Fibroblast of skin of back (primary cell): Measurements from ENCODE around the gene CPEB4. TPM values are rescaled to one million over a fixed set of nuclear protein-coding genes. Genes with fewer than 3 reads are reported as not detected.
A peak's percentile ranks its signal among the peaks of the same experiment; 100 is the strongest.

Experiments used
- DNase-seq: peaks from one replicate; pipeline ENCODE4 v3.0.0-alpha.2; 2013
- polyA plus RNA-seq, 2 experiments: library from polyadenylated mRNA; unstranded; fragments of 120-200 nt; gene quantifications; one replicate each; pipeline ENCODE4 v1.2.1, GENCODE V29; 2013; ENCODE audit not compliant: insufficient read length in 2 of 2

CPEB4 gene
- polyA plus RNA-seq (2013, experiment 1 of 2; ENCODE audit: insufficient read length), result 6.2 TPM
- 9.7 TPM for polyA plus RNA-seq (2013, experiment 2 of 2; ENCODE audit: insufficient read length)

GRCh38 chr5:173887610-173888472, at the start of gene CPEB4:
Gene CPEB4 (plus strand): TSS chr5:173888349. CDS start chr5:173889734, 1,385 bp downstream.
- peak; percentile 100 for DNase-seq

GRCh38 chr5:173839117-173839713, 48.9 kb upstream of the CPEB4 start:
- no peak for DNase-seq

- no peak for DNase-seq
Measured at GRCh38 chr5:173840111-173840983, 47.8 kb upstream of the CPEB4 start.

GRCh38 chr5:173841710-173842109, 46.4 kb upstream of the CPEB4 start:
- no peak for DNase-seq

- DNase-seq, result no peak
Measured at GRCh38 chr5:173843794-173844193, 44.4 kb upstream of the CPEB4 start.

- DNase-seq, result no peak
Measured at GRCh38 chr5:173845321-173845720, 42.8 kb upstream of the CPEB4 start.

GRCh38 chr5:173846929-173847501, 41.1 kb upstream of the CPEB4 start:
- no peak for DNase-seq

- no peak for DNase-seq
Measured at GRCh38 chr5:173848986-173849596, 39.1 kb upstream of the CPEB4 start.

GRCh38 chr5:173849908-173850307, 38.2 kb upstream of the CPEB4 start:
- DNase-seq, result no peak

- no peak for DNase-seq
Measured at GRCh38 chr5:173850659-173851058, 37.5 kb upstream of the CPEB4 start.

- DNase-seq, result no peak
Measured at GRCh38 chr5:173851595-173852243, 36.4 kb upstream of the CPEB4 start.

- no peak for DNase-seq
Measured at GRCh38 chr5:173852790-173853359, 35.3 kb upstream of the CPEB4 start.

- no peak for DNase-seq
Measured at GRCh38 chr5:173853370-173854131, 34.6 kb upstream of the CPEB4 start.

GRCh38 chr5:173855162-173855994, 32.8 kb upstream of the CPEB4 start:
- DNase-seq, result no peak

GRCh38 chr5:173855995-173856656, 32.0 kb upstream of the CPEB4 start:
- DNase-seq, result no peak

GRCh38 chr5:173857234-173857633, 30.9 kb upstream of the CPEB4 start:
- DNase-seq, result no peak

- no peak for DNase-seq
Measured at GRCh38 chr5:173858021-173858669, 30.0 kb upstream of the CPEB4 start.
